AG10803 (cell line): Measurements from ENCODE around the gene PRRG2.

ENCODE experiments used
- DNase-seq: peaks from one replicate; pipeline ENCODE4 v3.0.0; 2010; ENCODE audit warnings: low read depth
- H3K4me3 ChIP-seq: 2 replicates; pipeline ENCODE4 v1.5.1; 2011; ENCODE audit warnings: mild to moderate bottlenecking, low read length, control low read depth
- TF ChIP-seq, protein P1 (sequence below): conservative IDR thresholded peaks from 2 replicates; pipeline ENCODE4 v1.5.1; 2011; ENCODE audit warnings: mild to moderate bottlenecking, low read length, control low read depth, inconsistent platforms

PRRG2 gene

DNA sequence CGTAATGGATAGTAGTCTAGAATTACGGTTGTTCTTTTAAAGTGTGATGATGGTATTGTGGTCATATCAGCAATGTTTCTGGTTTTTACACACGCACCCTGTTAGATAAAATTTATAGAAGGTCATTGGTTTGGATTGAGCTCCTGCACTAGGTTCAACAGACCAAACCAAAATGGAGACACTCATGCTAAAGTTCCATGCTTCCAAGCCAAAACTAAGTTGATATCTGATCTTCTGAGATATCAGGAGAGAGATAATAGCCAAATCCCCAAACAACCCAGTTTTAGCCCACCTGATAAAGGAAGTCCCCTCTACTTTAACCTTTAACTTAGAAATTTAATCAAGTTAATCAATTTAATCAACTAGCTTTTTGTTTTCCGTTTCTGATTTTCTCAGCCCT, 1.9 kb upstream of the PRRG2 start:
- peak overlapping the region; percentile 89 for H3K4me3 ChIP-seq
- no peak for DNase-seq
- TF ChIP-seq, protein P1, sequence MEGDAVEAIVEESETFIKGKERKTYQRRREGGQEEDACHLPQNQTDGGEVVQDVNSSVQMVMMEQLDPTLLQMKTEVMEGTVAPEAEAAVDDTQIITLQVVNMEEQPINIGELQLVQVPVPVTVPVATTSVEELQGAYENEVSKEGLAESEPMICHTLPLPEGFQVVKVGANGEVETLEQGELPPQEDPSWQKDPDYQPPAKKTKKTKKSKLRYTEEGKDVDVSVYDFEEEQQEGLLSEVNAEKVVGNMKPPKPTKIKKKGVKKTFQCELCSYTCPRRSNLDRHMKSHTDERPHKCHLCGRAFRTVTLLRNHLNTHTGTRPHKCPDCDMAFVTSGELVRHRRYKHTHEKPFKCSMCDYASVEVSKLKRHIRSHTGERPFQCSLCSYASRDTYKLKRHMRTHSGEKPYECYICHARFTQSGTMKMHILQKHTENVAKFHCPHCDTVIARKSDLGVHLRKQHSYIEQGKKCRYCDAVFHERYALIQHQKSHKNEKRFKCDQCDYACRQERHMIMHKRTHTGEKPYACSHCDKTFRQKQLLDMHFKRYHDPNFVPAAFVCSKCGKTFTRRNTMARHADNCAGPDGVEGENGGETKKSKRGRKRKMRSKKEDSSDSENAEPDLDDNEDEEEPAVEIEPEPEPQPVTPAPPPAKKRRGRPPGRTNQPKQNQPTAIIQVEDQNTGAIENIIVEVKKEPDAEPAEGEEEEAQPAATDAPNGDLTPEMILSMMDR, result no peak

DNA sequence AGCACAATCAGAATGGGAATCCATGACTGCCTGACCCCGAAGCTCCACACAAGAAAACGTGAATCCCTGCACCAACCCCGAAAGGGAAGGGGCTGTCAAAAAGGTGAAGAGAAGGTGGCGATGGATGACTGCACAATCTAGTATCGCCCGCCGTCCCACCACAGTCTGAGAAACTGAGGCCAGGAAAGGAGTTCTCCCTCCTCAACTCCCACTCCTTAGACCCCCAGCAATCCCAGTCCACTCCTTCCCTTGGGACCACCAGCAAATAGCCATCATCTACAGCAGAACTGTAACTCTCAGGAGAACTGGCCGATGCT, 1.2 kb upstream of the PRRG2 start:
- no peak for DNase-seq
- peak overlapping the region; percentile 89 for H3K4me3 ChIP-seq
- TF ChIP-seq, protein P1, result no peak

DNA sequence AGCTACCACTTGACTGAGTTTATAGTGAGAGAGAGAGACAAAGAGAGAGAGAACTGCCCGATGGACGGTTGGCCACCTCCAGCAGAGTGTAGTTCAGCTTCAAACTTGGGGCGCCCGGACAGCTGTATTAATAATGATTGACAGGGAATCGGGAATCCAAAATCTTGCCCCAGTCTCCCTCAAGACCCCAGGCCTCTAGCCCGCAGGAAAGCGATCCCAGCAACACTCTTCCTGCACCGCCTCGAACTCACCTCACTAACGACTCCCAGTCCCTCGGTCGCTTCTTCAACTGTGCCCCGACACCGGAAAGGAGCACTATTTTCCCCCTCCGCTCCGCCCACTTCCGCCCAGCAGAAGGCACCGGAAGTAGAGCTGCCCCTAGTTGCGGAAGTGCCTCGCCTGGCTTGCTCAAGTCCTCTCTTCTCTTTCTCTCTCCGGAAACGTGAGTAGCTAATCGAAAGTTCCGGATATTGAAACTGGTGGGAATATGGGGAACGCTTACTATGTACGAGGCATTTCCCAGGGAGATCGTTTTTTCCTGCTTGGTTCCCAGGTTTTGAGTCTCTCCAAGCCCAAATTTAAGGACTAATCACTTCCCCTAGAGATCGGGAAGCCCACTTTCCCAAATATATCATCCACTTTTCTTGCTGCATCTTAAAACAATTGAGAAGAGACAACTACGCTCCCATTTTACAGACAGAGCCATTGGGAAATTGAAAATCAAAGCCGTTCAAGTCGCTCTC, 681 bp upstream of the PRRG2 start, which contains the start of gene NOSIP:
Gene NOSIP (minus strand): TSS at position 293 of the 743 bp plus-strand sequence. CDS start 19,865 bp downstream, outside the sequence.
- peak; percentile 96 for DNase-seq
- H3K4me3 ChIP-seq, result peak within 1 kb of the TSS; percentile 89
- TF ChIP-seq, protein P1, result no peak

DNA sequence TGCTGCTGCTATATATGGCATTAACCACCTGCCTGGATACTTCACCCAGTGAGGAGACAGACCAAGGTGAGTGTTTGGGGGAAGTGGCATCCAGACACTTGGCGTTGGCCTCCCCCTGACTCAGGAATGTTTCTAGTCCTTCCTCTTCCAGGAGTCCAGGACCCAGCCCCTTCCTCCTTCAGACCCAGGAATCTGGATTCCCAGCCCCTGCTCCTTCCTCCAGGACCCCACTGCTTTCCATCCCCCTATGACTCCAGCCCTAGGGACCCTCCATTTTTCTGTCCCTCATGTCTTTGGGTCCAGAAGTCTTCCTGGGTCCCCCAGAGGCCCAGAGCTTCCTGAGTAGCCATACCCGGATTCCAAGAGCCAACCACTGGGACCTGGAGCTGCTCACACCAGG, 2.1 kb downstream of the PRRG2 start:
- TF ChIP-seq, protein P1, result no peak
- DNase-seq, result no peak
- H3K4me3 ChIP-seq, result no peak overlapping the region

DNA sequence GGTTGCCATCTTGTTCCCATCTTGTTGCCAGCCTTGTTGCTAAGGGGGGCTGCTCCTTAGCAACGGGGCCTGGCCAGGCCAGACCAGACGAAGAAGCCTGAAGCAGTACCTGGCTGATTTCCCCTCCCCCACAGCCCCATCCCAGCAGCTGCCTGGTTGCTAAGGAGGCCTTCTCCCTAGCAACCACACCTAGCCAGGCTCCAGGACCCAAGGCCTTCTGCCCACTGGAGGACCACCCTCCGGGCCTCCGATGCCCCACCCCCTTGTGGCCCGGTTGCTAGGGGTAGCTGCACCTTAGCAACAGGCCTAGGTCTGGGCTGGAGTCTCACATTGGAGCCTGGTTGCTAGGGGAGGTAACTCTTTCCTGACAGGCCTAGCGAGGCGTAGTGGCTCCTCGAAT, 3.9 kb downstream of the PRRG2 start:
- TF ChIP-seq, protein P1, result no peak
- no peak for DNase-seq
- H3K4me3 ChIP-seq, result no peak overlapping the region

DNA sequence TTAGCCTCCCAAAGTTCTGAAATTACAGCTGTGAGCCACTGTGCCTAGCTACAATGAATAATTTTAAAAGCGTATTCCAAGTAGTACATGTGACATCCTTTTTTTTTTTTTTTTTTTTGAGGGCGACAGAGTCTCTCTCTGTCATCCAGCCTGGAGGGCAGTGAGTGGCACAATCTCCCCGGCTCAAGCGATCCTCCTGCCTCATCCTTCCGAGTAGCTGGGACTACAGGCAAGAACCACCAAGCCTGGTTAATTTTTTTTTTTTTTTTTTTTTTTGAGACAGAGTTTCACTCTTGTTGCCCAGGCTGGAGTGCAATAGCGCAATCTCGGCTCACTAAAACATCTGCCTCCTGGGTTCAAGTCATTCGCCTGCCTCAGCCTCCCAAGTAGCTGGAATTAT, 6.1 kb downstream of the PRRG2 start:
- TF ChIP-seq, protein P1, result no peak
- DNase-seq, result no peak
- no peak overlapping the region for H3K4me3 ChIP-seq

DNA sequence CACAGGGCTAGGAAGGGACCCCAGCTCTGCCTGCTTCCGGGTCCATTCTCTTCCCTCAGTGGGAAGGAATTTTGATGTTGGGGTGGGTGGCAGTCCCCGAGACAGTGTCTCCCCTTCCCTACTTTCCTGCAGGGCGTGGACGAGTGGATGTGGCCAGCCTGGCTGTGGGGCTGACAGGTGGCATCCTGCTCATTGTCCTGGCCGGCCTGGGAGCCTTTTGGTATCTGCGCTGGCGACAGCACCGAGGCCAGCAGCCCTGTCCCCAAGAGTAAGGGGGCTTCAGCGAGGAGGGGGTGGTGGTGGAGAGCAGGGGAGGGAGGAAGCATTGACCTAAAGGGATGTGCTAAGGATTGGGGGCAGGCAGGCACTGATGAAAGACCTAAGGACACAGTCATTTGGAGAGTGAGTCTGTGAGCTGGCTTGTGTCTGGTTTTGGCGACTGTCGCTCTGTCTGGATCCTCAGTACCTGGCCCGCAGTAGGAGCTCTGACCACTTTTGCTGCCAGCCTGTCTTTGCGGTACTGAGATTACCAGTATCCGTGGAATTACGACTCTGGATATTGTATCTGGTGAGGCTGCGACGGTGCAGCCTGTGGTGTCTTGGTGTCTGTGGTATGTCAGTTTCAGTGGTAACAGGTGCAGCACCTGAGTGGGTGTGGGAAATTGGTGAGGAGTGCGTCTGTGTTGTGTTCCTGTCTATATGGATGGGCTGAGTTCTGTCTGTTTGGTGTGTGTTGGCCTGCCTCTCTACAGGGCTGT, 7.4 kb downstream of the PRRG2 start:
- TF ChIP-seq, protein P1, result no peak
- DNase-seq, result no peak
- no peak overlapping the region for H3K4me3 ChIP-seq
